PC-3 (cell line): Measurements from ENCODE around the gene MELTF. TPM values are rescaled to one million over a fixed set of nuclear protein-coding genes. Genes with fewer than 3 reads are reported as not detected.

Experiments
- ATAC-seq: fragments of 200-7000 bp; cut with Tn5 transposase; 2 replicates; pipeline ENCODE4 v1.9.1; 2020; ENCODE audit warnings: mild to moderate bottlenecking, moderate library complexity
- BruUV-seq: library from RNA; stranded (reverse); fragments of 400-500 nt; replicated peaks from 2 replicates; lab custom pipeline; 2021; lab: Mats Ljungman, UMichigan
- CTCF ChIA-PET: fragments of 300-600 bp; sonication (Branson Sonifier 250); formaldehyde crosslinking; loops from one replicate; lab custom pipeline; 2022; ENCODE audit warnings: antibody characterized with exemption; lab: Charles Lee
- POLR2A ChIA-PET: fragments of 300-600 bp; sonication (Branson Sonifier 250); formaldehyde crosslinking; loops from one replicate; lab custom pipeline; 2022; ENCODE audit warnings: antibody characterized with exemption; ENCODE audit not compliant: unreplicated experiment; lab: Charles Lee
- DNase-seq: peaks from one replicate; pipeline ENCODE4 v3.0.0-alpha.2; 2015
- H2AFZ ChIP-seq: fragments of 300-600 bp; sonication (generic); 2 replicates; pipeline ENCODE4 v1.6.0; 2016; ENCODE audit warnings: antibody characterized with exemption, low read length
- H3F3A ChIP-seq: fragments of 300-600 bp; sonication (generic); one replicate; pipeline ENCODE4 v1.6.0; 2017; ENCODE audit warnings: antibody characterized with exemption, low read length, control low read depth, mild to moderate bottlenecking; ENCODE audit not compliant: unreplicated experiment
- H3K27ac ChIP-seq: fragments of 300-600 bp; sonication (generic); 2 replicates; pipeline ENCODE4 v1.5.1; 2016; ENCODE audit warnings: mild to moderate bottlenecking, low read length
- H3K27me3 ChIP-seq: fragments of 300-600 bp; sonication (generic); 2 replicates; pipeline ENCODE4 v1.6.1; 2016; ENCODE audit warnings: low read length, mixed read lengths
- H3K36me3 ChIP-seq: fragments of 300-600 bp; sonication (generic); 2 replicates; pipeline ENCODE4 v1.6.1; 2016; ENCODE audit warnings: low read depth, mixed run types, low read length, mixed read lengths
- H3K4me1 ChIP-seq: fragments of 300-600 bp; sonication (generic); 2 replicates; pipeline ENCODE4 v1.5.1; 2016; ENCODE audit warnings: low read length; ENCODE audit not compliant: insufficient read depth
- H3K4me2 ChIP-seq: fragments of 300-600 bp; sonication (generic); 2 replicates; pipeline ENCODE4 v1.6.0; 2016; ENCODE audit warnings: low read length
- H3K4me3 ChIP-seq: fragments of 300-600 bp; sonication (generic); 2 replicates; pipeline ENCODE4 v1.5.1; 2016; ENCODE audit warnings: mild to moderate bottlenecking, low read length, mixed read lengths
- H3K79me2 ChIP-seq: fragments of 300-600 bp; sonication (generic); 2 replicates; pipeline ENCODE4 v1.6.1; 2017; ENCODE audit warnings: low read length, mixed read lengths
- H3K9ac ChIP-seq: fragments of 300-600 bp; sonication (generic); 2 replicates; pipeline ENCODE4 v1.6.0; 2016; ENCODE audit warnings: mild to moderate bottlenecking, low read length
- H3K9me2 ChIP-seq: fragments of 300-600 bp; sonication (generic); replicated peaks from 2 replicates; pipeline ENCODE4 v1.6.1; 2016; ENCODE audit warnings: mixed run types, low read length, mixed read lengths
- H3K9me3 ChIP-seq: fragments of 300-600 bp; sonication (generic); 2 replicates; pipeline ENCODE4 v1.6.1; 2016; ENCODE audit warnings: low read length, mixed read lengths
- H4K20me1 ChIP-seq: fragments of 300-600 bp; sonication (generic); 2 replicates; pipeline ENCODE4 v1.6.1; 2016; ENCODE audit warnings: low read length, mixed read lengths
- CTCF ChIP-seq: fragments of 300-600 bp; sonication (generic); conservative IDR thresholded peaks from 2 replicates; pipeline ENCODE4 v1.5.1; 2017; ENCODE audit warnings: antibody characterized with exemption, low read depth, mild to moderate bottlenecking, low read length
- EZH2 ChIP-seq: fragments of 300-600 bp; sonication (generic); IDR thresholded peaks from one replicate; pipeline ENCODE4 v1.6.1; 2017; ENCODE audit warnings: antibody characterized with exemption, mild to moderate bottlenecking, low read length; ENCODE audit not compliant: unreplicated experiment
- EZH2phosphoT487 ChIP-seq: fragments of 300-600 bp; sonication (generic); IDR thresholded peaks from 2 replicates; pipeline ENCODE4 v1.6.1; 2018; ENCODE audit warnings: mild to moderate bottlenecking, antibody characterized with exemption, low read length, borderline replicate concordance
- intact Hi-C: fragments of 100-400 bp; cut with micrococcal nuclease; formaldehyde crosslinking; loops from 2 replicates; pipeline ENCODE4 v1.9.0; 2023
- total RNA-seq: library from RNA; depleted of rRNA; stranded (reverse); fragments of >200 nt; gene quantifications from 2 replicates; pipeline ENCODE4 v1.2.3, GENCODE V29; 2014

MELTF gene
- total RNA-seq, 1 experiment from 2014 or later: 40.6 TPM

GRCh38 chr3:197027151-197027895, 2.3 kb downstream of the MELTF start:
- H3K27me3 ChIP-seq: no peaks in the 10 kb centered on the region
- no peaks in the 10 kb centered on the region for H3K9me2 ChIP-seq
- peak overlapping the region; percentile 85 for H3K27ac ChIP-seq
- H3K9me3 ChIP-seq: no peaks in the 10 kb centered on the region
- ChIA-PET CTCF (interaction anchor here (1.6 kb wide), 1 partner anchor 24 kb away, joined by 6 read pairs; no protein-coding TSS in a partner anchor), POLR2A (no interaction called here)
- no peaks in the 10 kb centered on the region for H3F3A ChIP-seq
- peak overlapping the region; percentile 92 for H3K4me2 ChIP-seq
- BruUV-seq: no TSS peak
- peak overlapping the region; percentile 80 for H3K9ac ChIP-seq
- peak overlapping the region; percentile 87; the same call in 1 of the 2 replicates for H3K4me3 ChIP-seq
- ATAC-seq (peak; percentile 66), DNase-seq (peak; percentile 88)
- no peaks in the 10 kb centered on the region for H4K20me1 ChIP-seq
- H2AFZ ChIP-seq: peak overlapping the region; percentile 60
- H3K79me2 ChIP-seq: peaks cover 23% of the 10 kb centered on the region
- peaks cover 4% of the 10 kb centered on the region; the same call in 1 of the 2 replicates for H3K36me3 ChIP-seq
- intact Hi-C loops: loop anchor here (1.0 kb wide), 1 partner anchor 24 kb away; no protein-coding TSS in a partner anchor
- TF ChIP-seq CTCF: no peak
- no peak for TF ChIP-seq EZH2phosphoT487
- no peak for TF ChIP-seq EZH2
- peaks cover 41% of the 10 kb centered on the region for H3K4me1 ChIP-seq

- Histone ChIP-seq H3K4me2 (no peak overlapping the region), H3K36me3 (peaks cover 4% of the 10 kb centered on the region; the same call in 1 of the 2 replicates), H3K9me3 (no peaks in the 10 kb centered on the region), H3K4me3 (no peak overlapping the region), H3K9ac (no peak overlapping the region), H3K79me2 (peaks cover 23% of the 10 kb centered on the region), H3K4me1 (peaks cover 33% of the 10 kb centered on the region), H3F3A (no peaks in the 10 kb centered on the region), H3K27ac (no peak overlapping the region), H3K27me3 (no peaks in the 10 kb centered on the region), H2AFZ (no peak overlapping the region), H4K20me1 (no peaks in the 10 kb centered on the region), H3K9me2 (no peaks in the 10 kb centered on the region)
- intact Hi-C loops: no loop called here
- no peak for ATAC-seq
- ChIA-PET POLR2A (no interaction called here), CTCF (no interaction called here)
- DNase-seq: no peak
- BruUV-seq: no TSS peak
- no peak for TF ChIP-seq EZH2
- no peak for TF ChIP-seq EZH2phosphoT487
- no peak for TF ChIP-seq CTCF
These were observed 3.1 kb downstream of the MELTF start for GRCh38 chr3:197026481-197026866.

GRCh38 chr3:197025736-197026480, 3.7 kb downstream of the MELTF start:
- H3K9me2 ChIP-seq: no peaks in the 10 kb centered on the region
- peaks cover 23% of the 10 kb centered on the region for H3K79me2 ChIP-seq
- H2AFZ ChIP-seq: no peak overlapping the region
- no peak overlapping the region for H3K9ac ChIP-seq
- H3F3A ChIP-seq: no peaks in the 10 kb centered on the region
- ChIA-PET CTCF (no interaction called here), POLR2A (no interaction called here)
- no peaks in the 10 kb centered on the region for H3K9me3 ChIP-seq
- no peak overlapping the region for H3K27ac ChIP-seq
- no peak for TF ChIP-seq EZH2phosphoT487
- TF ChIP-seq CTCF: no peak
- TF ChIP-seq EZH2: no peak
- peaks cover 4% of the 10 kb centered on the region; the same call in 1 of the 2 replicates for H3K36me3 ChIP-seq
- no TSS peak for BruUV-seq
- no peaks in the 10 kb centered on the region for H4K20me1 ChIP-seq
- intact Hi-C loops: no loop called here
- no peak for ATAC-seq
- no peaks in the 10 kb centered on the region for H3K27me3 ChIP-seq
- H3K4me3 ChIP-seq: no peak overlapping the region
- H3K4me1 ChIP-seq: peaks cover 29% of the 10 kb centered on the region
- no peak overlapping the region for H3K4me2 ChIP-seq
- DNase-seq: no peak
